Keratinocyte (primary cell): ENCODE results near the gene IRX2. TPM values are rescaled to one million over a fixed set of nuclear protein-coding genes. Genes with fewer than 3 reads are reported as not detected.

ENCODE experiments used
- DNase-seq: peaks from one replicate; pipeline ENCODE4 v3.0.0-alpha.2; 2011; ENCODE audit warnings: low read depth, missing footprints, low spot score
- FAIRE-seq: peaks from 2 replicates; lab custom pipeline; 2011; peaks lifted over from hg19 to GRCh38; lab: Jason Lieb, UNC
- H2AFZ ChIP-seq: 2 replicates; pipeline ENCODE4 v1.6.0; 2012; ENCODE audit warnings: low read length, control low read depth, inconsistent platforms; ENCODE audit not compliant: control insufficient read depth
- H3K27ac ChIP-seq: 2 replicates; pipeline ENCODE4 v1.5.1; 2011; ENCODE audit warnings: low read length; ENCODE audit not compliant: control insufficient read depth, insufficient read depth
- H3K27me3 ChIP-seq: 3 replicates; pipeline ENCODE4 v1.6.0; 2011; ENCODE audit warnings: low read length; ENCODE audit not compliant: control insufficient read depth, insufficient read depth; ENCODE audit errors: extremely low read depth
- H3K36me3 ChIP-seq, 2 experiments: 2 replicates in 1 of 2; 3 replicates in 1 of 2; pipeline ENCODE4 v1.5.1; 2011; ENCODE audit warnings: low read length in 2 of 2, mild to moderate bottlenecking in 1 of 2; ENCODE audit not compliant: control insufficient read depth in 2 of 2, insufficient read depth in 2 of 2; ENCODE audit errors: extremely low read depth in 1 of 2
- H3K4me1 ChIP-seq: 3 replicates; pipeline ENCODE4 v1.5.1; 2011; ENCODE audit warnings: low read length; ENCODE audit not compliant: control insufficient read depth, insufficient read depth; ENCODE audit errors: extremely low read depth
- H3K4me2 ChIP-seq: 3 replicates; pipeline ENCODE4 v1.6.0; 2011; ENCODE audit warnings: low read depth, low read length; ENCODE audit not compliant: control insufficient read depth, insufficient read depth; ENCODE audit errors: extremely low read depth
- H3K4me3 ChIP-seq, 3 experiments: fragments of 200-600 bp in 1 of 3; sonication (generic) in 1 of 3; 2 replicates in 2 of 3; 3 replicates in 1 of 3; pipeline ENCODE4 v1.5.1; 2011 to 2016; ENCODE audit warnings: low read length in 3 of 3, mild to moderate bottlenecking in 3 of 3, control low read depth in 2 of 3, inconsistent platforms in 1 of 3, low read depth in 1 of 3, mixed read lengths in 1 of 3, mixed run types in 1 of 3, moderate library complexity in 1 of 3; ENCODE audit not compliant: control insufficient read depth in 2 of 3, insufficient read depth in 2 of 3; ENCODE audit errors: extremely low read depth in 1 of 3
- H3K79me2 ChIP-seq: 2 replicates; pipeline ENCODE4 v1.6.0; 2012; ENCODE audit warnings: low read length; ENCODE audit not compliant: control insufficient read depth, insufficient read depth
- H3K9ac ChIP-seq: 3 replicates; pipeline ENCODE4 v1.6.0; 2011; ENCODE audit warnings: low read length; ENCODE audit not compliant: control insufficient read depth, insufficient read depth; ENCODE audit errors: extremely low read depth
- H3K9me1 ChIP-seq: 3 replicates; pipeline ENCODE4 v1.6.0; 2011; ENCODE audit warnings: low read length; ENCODE audit not compliant: control insufficient read depth, insufficient read depth; ENCODE audit errors: extremely low read depth
- H3K9me3 ChIP-seq: 2 replicates; pipeline ENCODE4 v1.5.1; 2012; ENCODE audit warnings: low read depth, low read length; ENCODE audit not compliant: control insufficient read depth
- H4K20me1 ChIP-seq: 3 replicates; pipeline ENCODE4 v1.6.0; 2011; ENCODE audit warnings: low read length; ENCODE audit not compliant: control insufficient read depth, insufficient read depth; ENCODE audit errors: extremely low read depth
- CTCF ChIP-seq, 3 experiments: IDR thresholded peaks in 1 of 3; conservative IDR thresholded peaks in 1 of 3; optimal IDR thresholded peaks in 1 of 3; 2 replicates in 2 of 3; 3 replicates in 1 of 3; pipeline versions ENCODE3 to v1.5.1; 2011; ENCODE audit warnings: low read length in 3 of 3, mild to moderate bottlenecking in 3 of 3, moderate library complexity in 2 of 3, control low read depth in 1 of 3, inconsistent platforms in 1 of 3; ENCODE audit not compliant: insufficient read depth in 2 of 3; ENCODE audit errors: extremely low read depth in 1 of 3
- EZH2 ChIP-seq: IDR thresholded peaks from one replicate; pipeline ENCODE4 v1.6.1; 2012; ENCODE audit warnings: inconsistent platforms, mild to moderate bottlenecking, low read length, moderate library complexity
- dilution Hi-C: fragments of 300-500 bp; cut with MboI; formaldehyde crosslinking; loops from one replicate; pipeline ENCODE4 v1.7.0; 2020; ENCODE audit warnings: low sequenced_read_pairs; ENCODE audit not compliant: extremely low pct_ligation_motif_present
- polyA plus RNA-seq, 5 experiments: library from polyadenylated mRNA; depleted of rRNA in 3 of 5; stranded (reverse) in 3 of 5; stranded (forward) in 1 of 5; unstranded in 1 of 5; fragments of >200 nt; gene quantifications; 1 replicate in 1 of 5; 2 replicates in 3 of 5; 3 replicates in 1 of 5; pipeline versions ENCODE4 v1.2.1 to v1.2.3, GENCODE V29; 2011 to 2012; ENCODE audit warnings: missing spikeins in 2 of 5, low read depth in 1 of 5, low replicate concordance in 1 of 5

IRX2 gene
- polyA plus RNA-seq, 1 donor (not counting 4 experiments of a cell fraction or from before 2014, with no cell fraction given): 27.1 TPM

- H3K27me3 ChIP-seq: no peaks in the 10 kb centered on the region
- FAIRE-seq (no peak), DNase-seq (no peak)
- H3K4me2 ChIP-seq: no peak overlapping the region
- no peaks in the 10 kb centered on the region for H3K9me3 ChIP-seq
- H3K9ac ChIP-seq: no peak overlapping the region
- H3K36me3 ChIP-seq: no peaks in the 10 kb centered on the region
- TF ChIP-seq CTCF (optimal IDR thresholded peaks at IDR 0.05 in 1 of 3, IDR thresholded peaks at IDR 0.05 in 1 of 3, conservative IDR thresholded peaks at IDR 0.05 in 1 of 3; ENCODE audit: extremely low read depth in 1 of 3, insufficient read depth in 2 of 3, low read length in 3 of 3) (no peak), EZH2 (no peak)
- H3K4me3 ChIP-seq: no peak overlapping the region
- no peak overlapping the region for H3K27ac ChIP-seq
- H3K9me1 ChIP-seq: no peaks in the 10 kb centered on the region
- no peaks in the 10 kb centered on the region for H3K4me1 ChIP-seq
- H2AFZ ChIP-seq: no peak overlapping the region
- H4K20me1 ChIP-seq: no peaks in the 10 kb centered on the region
- dilution Hi-C loops: no loop called here
- H3K79me2 ChIP-seq: no peaks in the 10 kb centered on the region
Measured at GRCh38 chr5:2718115-2718514, 33.4 kb downstream of the IRX2 start.

- no peaks in the 10 kb centered on the region for H3K4me1 ChIP-seq
- H4K20me1 ChIP-seq: no peaks in the 10 kb centered on the region
- TF ChIP-seq CTCF (optimal IDR thresholded peaks at IDR 0.05 in 1 of 3, IDR thresholded peaks at IDR 0.05 in 1 of 3, conservative IDR thresholded peaks at IDR 0.05 in 1 of 3; ENCODE audit: extremely low read depth in 1 of 3, insufficient read depth in 2 of 3, low read length in 3 of 3) (no peak), EZH2 (no peak)
- no peaks in the 10 kb centered on the region for H3K9me1 ChIP-seq
- H3K4me2 ChIP-seq: no peak overlapping the region
- no peak overlapping the region for H3K27ac ChIP-seq
- no peaks in the 10 kb centered on the region for H3K9me3 ChIP-seq
- no peak overlapping the region for H3K9ac ChIP-seq
- FAIRE-seq (no peak), DNase-seq (no peak)
- H3K27me3 ChIP-seq: no peaks in the 10 kb centered on the region
- dilution Hi-C loops: no loop called here
- H2AFZ ChIP-seq: no peak overlapping the region
- no peaks in the 10 kb centered on the region for H3K79me2 ChIP-seq
- H3K36me3 ChIP-seq: no peaks in the 10 kb centered on the region
- H3K4me3 ChIP-seq: no peak overlapping the region
Measured at GRCh38 chr5:2715856-2716255, 35.6 kb downstream of the IRX2 start.
